ENCODE data around the gene CDH23.

CDH23 gene

DNA sequence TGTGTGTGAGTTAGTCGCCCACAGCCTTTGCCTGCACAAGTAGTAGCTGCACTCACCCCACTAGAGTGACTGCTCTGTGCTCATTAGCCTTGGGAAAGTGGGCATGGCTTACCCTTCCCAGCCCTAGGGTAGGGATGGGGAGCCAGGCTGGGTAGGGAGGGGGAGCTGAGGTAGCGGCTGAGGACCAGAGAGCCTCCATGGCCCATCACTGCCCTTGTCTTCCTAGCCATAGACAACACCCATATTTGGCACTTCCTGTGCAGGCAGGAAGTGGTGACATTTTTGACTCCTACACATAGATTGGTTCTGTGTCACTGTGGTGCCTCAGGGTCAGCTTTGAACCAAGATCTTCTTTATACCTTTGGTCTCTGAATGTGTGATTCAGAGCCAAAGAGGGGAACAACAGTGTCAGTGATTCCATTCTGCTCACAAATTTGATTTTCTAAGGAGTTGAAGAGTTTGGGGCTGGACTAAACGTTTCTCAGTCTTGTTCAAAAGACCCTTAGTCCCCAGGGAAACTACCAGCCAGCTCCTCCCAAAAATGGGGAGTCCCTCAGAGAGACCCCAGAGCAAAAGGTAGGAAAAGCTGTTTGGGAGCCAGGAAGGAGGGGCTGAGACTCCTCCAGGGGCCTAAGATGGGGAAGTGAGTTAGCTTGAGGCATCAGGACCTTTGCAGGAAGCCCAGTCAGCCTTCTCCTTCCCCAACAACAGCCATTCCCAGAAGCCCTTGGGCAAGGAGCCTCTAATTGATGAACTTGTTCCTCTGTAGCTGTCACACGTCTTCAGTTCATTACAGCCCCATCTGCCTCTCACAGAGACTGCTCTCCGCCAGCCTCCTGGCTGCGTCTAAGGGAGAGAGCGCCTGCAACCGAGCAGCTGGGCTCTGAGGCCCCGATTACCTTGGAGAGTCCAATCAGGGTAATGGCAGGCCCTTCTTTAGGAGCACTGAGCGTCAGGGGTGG is 135.0 kb downstream of the CDH23 start:
- TF ChIP-seq, protein P1, sequence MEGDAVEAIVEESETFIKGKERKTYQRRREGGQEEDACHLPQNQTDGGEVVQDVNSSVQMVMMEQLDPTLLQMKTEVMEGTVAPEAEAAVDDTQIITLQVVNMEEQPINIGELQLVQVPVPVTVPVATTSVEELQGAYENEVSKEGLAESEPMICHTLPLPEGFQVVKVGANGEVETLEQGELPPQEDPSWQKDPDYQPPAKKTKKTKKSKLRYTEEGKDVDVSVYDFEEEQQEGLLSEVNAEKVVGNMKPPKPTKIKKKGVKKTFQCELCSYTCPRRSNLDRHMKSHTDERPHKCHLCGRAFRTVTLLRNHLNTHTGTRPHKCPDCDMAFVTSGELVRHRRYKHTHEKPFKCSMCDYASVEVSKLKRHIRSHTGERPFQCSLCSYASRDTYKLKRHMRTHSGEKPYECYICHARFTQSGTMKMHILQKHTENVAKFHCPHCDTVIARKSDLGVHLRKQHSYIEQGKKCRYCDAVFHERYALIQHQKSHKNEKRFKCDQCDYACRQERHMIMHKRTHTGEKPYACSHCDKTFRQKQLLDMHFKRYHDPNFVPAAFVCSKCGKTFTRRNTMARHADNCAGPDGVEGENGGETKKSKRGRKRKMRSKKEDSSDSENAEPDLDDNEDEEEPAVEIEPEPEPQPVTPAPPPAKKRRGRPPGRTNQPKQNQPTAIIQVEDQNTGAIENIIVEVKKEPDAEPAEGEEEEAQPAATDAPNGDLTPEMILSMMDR (IDR thresholded peaks at IDR 0.05; ENCODE audit: borderline replicate concordance, insufficient read depth, low read depth, low read length) = no peak
- H3K4me3 ChIP-seq (ENCODE audit: low read depth, low read length) = no peak overlapping the region

DNA sequence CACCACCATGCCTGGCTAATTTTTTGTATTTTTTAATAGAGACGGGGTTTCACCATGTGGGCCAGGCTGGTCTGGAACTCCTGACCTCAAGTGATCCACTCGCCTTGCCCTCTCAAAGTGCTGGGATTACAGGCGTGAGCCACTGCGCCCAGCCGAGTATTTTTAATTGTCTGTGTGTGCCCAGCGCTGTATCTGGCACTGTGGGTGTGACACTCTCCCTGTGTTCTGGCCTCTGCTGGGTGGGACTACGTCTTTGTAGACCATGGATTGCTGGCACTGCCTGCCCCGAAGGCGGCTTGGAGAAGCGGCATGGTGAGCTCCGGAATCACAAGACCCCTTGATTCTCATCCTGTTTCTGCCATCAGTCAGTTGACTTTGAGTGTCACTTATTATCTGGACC is 136.2 kb downstream of the CDH23 start:
- H3K4me3 ChIP-seq (ENCODE audit: low read depth, low read length) = no peak overlapping the region
- TF ChIP-seq, protein P1 (IDR thresholded peaks at IDR 0.05; ENCODE audit: borderline replicate concordance, insufficient read depth, low read depth, low read length) = no peak

DNA sequence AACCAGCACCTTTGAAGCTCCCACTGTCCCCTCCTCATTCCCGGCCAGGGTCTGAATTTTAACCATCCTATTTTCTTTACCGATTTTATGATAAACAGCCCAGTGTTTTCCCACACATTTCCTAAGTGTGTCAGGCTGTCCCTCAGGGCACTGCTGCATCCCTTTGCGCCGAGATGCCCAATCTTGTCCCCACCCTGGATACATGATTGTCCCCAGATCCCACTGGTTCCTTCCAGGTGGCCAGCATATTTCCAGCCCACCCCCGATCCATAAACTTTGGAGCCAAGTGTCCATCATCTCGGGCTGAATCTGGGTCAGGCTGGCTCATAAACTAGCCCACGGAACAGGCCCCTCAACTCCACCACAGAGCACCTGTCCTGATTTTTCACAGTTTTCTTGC is 137.2 kb downstream of the CDH23 start:
- H3K4me3 ChIP-seq (ENCODE audit: low read depth, low read length) = no peak overlapping the region
- TF ChIP-seq, protein P1 (IDR thresholded peaks at IDR 0.05; ENCODE audit: borderline replicate concordance, insufficient read depth, low read depth, low read length) = no peak

DNA sequence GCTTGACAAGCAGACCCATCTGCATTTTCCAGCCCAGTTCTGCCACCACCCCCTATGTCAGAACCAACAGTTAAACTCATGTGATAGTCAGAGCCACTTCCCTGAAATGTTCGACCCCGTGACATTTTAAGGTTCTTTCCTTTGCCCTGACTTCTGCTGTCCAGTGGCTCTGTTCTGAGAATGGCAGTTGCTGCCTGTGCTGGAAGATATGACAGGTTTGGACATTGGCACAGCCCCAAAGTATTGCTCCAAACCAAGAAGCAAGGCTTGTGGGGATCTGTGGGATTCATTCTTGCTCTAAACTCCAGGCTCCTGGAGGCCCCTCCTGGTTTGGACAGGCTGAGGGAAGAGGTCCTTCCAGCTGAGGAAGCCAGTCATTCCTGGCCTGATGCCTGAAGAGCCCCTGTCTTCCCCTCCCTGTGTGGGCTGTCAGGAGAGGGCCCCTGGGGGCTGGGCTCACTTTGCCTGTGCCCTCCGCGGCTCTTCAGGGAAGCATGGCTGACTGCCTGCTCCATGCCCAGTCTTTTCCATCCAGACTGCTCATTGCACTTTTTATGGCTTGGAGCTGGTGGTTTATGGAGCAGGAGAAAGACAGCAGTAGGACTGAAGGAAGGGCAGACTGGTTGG is 138.0 kb downstream of the CDH23 start:
- TF ChIP-seq, protein P1 (IDR thresholded peaks at IDR 0.05; ENCODE audit: borderline replicate concordance, insufficient read depth, low read depth, low read length) = no peak

DNA sequence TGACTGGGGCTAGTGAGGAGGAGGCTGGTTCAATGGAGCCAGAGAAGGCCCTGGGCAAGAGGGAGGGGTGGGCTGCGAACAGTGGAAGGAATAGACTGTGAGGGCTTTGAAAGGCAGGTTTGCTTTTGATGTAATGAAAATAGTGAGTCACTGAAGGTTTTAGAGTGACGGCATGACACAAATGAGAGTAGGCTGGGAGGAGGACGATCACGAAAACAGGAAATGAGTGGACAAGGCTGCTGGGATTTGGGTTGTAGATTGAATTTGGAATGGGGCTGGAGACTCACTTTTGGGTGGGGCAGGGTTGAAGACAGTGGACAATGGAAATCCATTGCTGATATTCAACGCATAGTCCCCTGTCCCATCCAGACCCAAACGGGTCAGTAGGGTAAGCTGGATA is 139.6 kb downstream of the CDH23 start:
- no peak overlapping the region for H3K4me3 ChIP-seq (ENCODE audit: low read depth, low read length)
- TF ChIP-seq, protein P1 (IDR thresholded peaks at IDR 0.05; ENCODE audit: borderline replicate concordance, insufficient read depth, low read depth, low read length) = no peak

More for the DNA sequence above, 138.0 kb downstream of the CDH23 start:
- H3K4me3 ChIP-seq (ENCODE audit: low read depth, low read length) = no peak overlapping the region

DNA sequence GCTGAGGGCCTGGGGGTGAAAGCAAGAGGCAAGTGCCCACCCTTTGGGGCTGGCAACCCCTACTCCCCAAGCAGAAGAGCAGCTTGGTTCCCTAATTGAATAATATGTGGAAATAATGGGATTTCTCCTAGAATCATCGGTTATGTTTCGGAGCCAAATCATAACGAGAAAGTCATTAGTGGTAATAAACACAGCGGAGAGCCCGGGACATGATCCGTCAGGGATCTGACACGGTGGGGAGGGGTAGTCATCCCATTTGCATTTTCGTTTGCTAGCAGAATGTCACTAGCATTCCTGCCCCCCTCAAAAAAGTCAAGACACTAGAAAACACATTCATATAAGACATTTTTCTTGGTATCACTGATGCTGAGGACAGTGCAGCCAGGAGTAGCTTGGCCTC is 140.4 kb downstream of the CDH23 start:
- TF ChIP-seq, protein P1 (IDR thresholded peaks at IDR 0.05; ENCODE audit: borderline replicate concordance, insufficient read depth, low read depth, low read length) = no peak
- H3K4me3 ChIP-seq (ENCODE audit: low read depth, low read length) = no peak overlapping the region

Measured in GM12875 (cell line).